Measurements from ENCODE around the gene CYSTM1.

The CYSTM1 gene

GRCh38 chr5:140259500-140259899 lies 84.5 kb downstream of the CYSTM1 start:
- DNase-seq: no peak

- no peak for DNase-seq
Measured at GRCh38 chr5:140260089-140260656, 85.2 kb downstream of the CYSTM1 start.

GRCh38 chr5:140261403-140262171 lies 86.6 kb downstream of the CYSTM1 start:
- peak; percentile 7 for DNase-seq

GRCh38 chr5:140262221-140262620 lies 87.2 kb downstream of the CYSTM1 start:
- no peak for DNase-seq

GRCh38 chr5:140262839-140263238 lies 87.9 kb downstream of the CYSTM1 start:
- DNase-seq: no peak

- no peak for DNase-seq
Measured at GRCh38 chr5:140265845-140266244, 90.9 kb downstream of the CYSTM1 start.

- DNase-seq: no peak
Measured at GRCh38 chr5:140266471-140267200, 91.6 kb downstream of the CYSTM1 start.

GRCh38 chr5:140267201-140267540 lies 92.2 kb downstream of the CYSTM1 start:
- no peak for DNase-seq

- DNase-seq: no peak
Measured at GRCh38 chr5:140267559-140268018, 92.6 kb downstream of the CYSTM1 start.

GRCh38 chr5:140270008-140270407 lies 95.0 kb downstream of the CYSTM1 start:
- DNase-seq: no peak

- DNase-seq: peak; percentile 62
Measured at GRCh38 chr5:140273401-140273877, 98.5 kb downstream of the CYSTM1 start.

- DNase-seq: no peak
Measured at GRCh38 chr5:140275837-140276236, 100.8 kb downstream of the CYSTM1 start.

- DNase-seq: no peak
Measured at GRCh38 chr5:140282266-140282665, 107.3 kb downstream of the CYSTM1 start.

- DNase-seq: no peak
Measured at GRCh38 chr5:140284013-140284412, 109.0 kb downstream of the CYSTM1 start.

GRCh38 chr5:140286424-140286823 lies 111.4 kb downstream of the CYSTM1 start:
- DNase-seq: no peak

- no peak for DNase-seq
Measured at GRCh38 chr5:140287801-140288521, 113.0 kb downstream of the CYSTM1 start.

- DNase-seq: no peak
Measured at GRCh38 chr5:140292212-140293036, 117.4 kb downstream of the CYSTM1 start.
